ENCODE results near the gene PAK1. TPM values are rescaled to one million over a fixed set of nuclear protein-coding genes. Genes with fewer than 3 reads are reported as not detected.

PAK1 gene
- total and polyA plus RNA-seq, 2 donors (not counting 3 experiments of a cell fraction or from before 2014, with no cell fraction given): 5.6 to 12.9 TPM

- Histone ChIP-seq H2AFZ (ENCODE audit: low read depth, low read length) (no peak overlapping the region), H3K9ac (replicated peaks; ENCODE audit: extremely low read depth, insufficient read depth, low read length) (no peak overlapping the region), H3K9me1 (replicated peaks; ENCODE audit: control insufficient read depth, extremely low read depth, insufficient read depth, low read length) (no peaks in the 10 kb centered on the region), H3K36me3 (ENCODE audit: control insufficient read depth in 2 of 2, extremely low read depth in 1 of 2, insufficient read depth in 2 of 2, low read length in 2 of 2) (no peaks in the 10 kb centered on the region), H3K27ac (ENCODE audit: insufficient read depth, low read depth, low read length) (no peak overlapping the region), H3K4me1 (ENCODE audit: control insufficient read depth, extremely low read depth, insufficient read depth, low read length) (no peaks in the 10 kb centered on the region), H3K27me3 (ENCODE audit: control insufficient read depth in 2 of 2, insufficient read depth in 2 of 2, low read length in 2 of 2) (peaks cover 0 to 3% of the 10 kb centered on the region in 2 experiments), H3K4me2 (ENCODE audit: insufficient read depth, low read length) (no peak overlapping the region), H4K20me1 (replicated peaks; ENCODE audit: control insufficient read depth, extremely low read depth, insufficient read depth, low read length) (no peaks in the 10 kb centered on the region), H3K4me3 (replicated peaks in 1 of 3; ENCODE audit: insufficient read depth in 1 of 3, low read depth in 1 of 3, low read length in 3 of 3) (no peak overlapping the region), H3K79me2 (ENCODE audit: control insufficient read depth, insufficient read depth, low read length) (no peaks in the 10 kb centered on the region), H3K9me3 (replicated peaks; ENCODE audit: control insufficient read depth, insufficient read depth, low read length) (no peaks in the 10 kb centered on the region)
- DNase-seq (ENCODE audit: low read depth, low spot score): no peak
- intact Hi-C loops (cut with micrococcal nuclease): no loop called here
- ChIA-PET POLR2A (no interaction called here), CTCF (no interaction called here)
- BruUV-seq (replicated peaks): no TSS peak
- dilution Hi-C loops (cut with MboI; ENCODE audit: extremely low pct_ligation_motif_present, low sequenced_read_pairs): no loop called here
- no peak for FAIRE-seq
- TF ChIP-seq EZH2 (IDR thresholded peaks at IDR 0.05; ENCODE audit: borderline replicate concordance, low read depth, low read length, severe bottlenecking) (no peak), GATA2 (IDR thresholded peaks at IDR 0.05; ENCODE audit: insufficient read depth, insufficient read length, low read depth, low read length) (no peak)
Observed at GRCh38 chr11:77418155-77418970, 55.5 kb downstream of the PAK1 start.

DNA sequence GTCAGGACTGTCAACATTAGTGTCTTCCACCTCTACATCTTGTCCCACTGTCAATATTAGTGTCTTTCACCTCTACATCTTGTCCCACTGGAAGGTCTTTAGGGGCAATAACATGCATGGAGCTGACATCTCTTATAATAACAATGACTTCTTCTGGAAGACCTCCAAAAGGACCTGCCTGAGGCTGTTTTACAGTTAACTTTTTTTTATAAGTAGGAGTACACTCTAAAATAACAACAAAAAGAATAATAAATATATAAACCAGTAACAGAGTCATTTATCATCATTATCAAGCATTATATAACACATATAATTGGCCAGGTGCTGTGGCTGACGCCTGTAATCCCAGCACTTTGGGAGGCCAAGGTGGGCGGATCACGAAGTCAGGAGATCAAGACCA, 57.5 kb downstream of the PAK1 start:
- no peak for FAIRE-seq
- POLR2A ChIA-PET: no interaction called here
- H3K79me2 ChIP-seq (ENCODE audit: control insufficient read depth, insufficient read depth, low read length): no peaks in the 10 kb centered on the region

More for the DNA sequence above, 57.5 kb downstream of the PAK1 start:
- intact Hi-C loops (cut with micrococcal nuclease): no loop called here
- Histone ChIP-seq H2AFZ (ENCODE audit: low read depth, low read length) (no peak overlapping the region), H3K9me1 (replicated peaks; ENCODE audit: control insufficient read depth, extremely low read depth, insufficient read depth, low read length) (no peaks in the 10 kb centered on the region), H4K20me1 (replicated peaks; ENCODE audit: control insufficient read depth, extremely low read depth, insufficient read depth, low read length) (no peaks in the 10 kb centered on the region), H3K36me3 (ENCODE audit: control insufficient read depth in 2 of 2, extremely low read depth in 1 of 2, insufficient read depth in 2 of 2, low read length in 2 of 2) (no peaks in the 10 kb centered on the region), H3K4me2 (ENCODE audit: insufficient read depth, low read length) (no peak overlapping the region), H3K27ac (ENCODE audit: insufficient read depth, low read depth, low read length) (no peak overlapping the region), H3K27me3 (ENCODE audit: control insufficient read depth in 2 of 2, insufficient read depth in 2 of 2, low read length in 2 of 2) (peaks cover 0 to 3% of the 10 kb centered on the region in 2 experiments), H3K9ac (replicated peaks; ENCODE audit: extremely low read depth, insufficient read depth, low read length) (no peak overlapping the region), H3K4me1 (ENCODE audit: control insufficient read depth, extremely low read depth, insufficient read depth, low read length) (peaks cover 4% of the 10 kb centered on the region), H3K9me3 (replicated peaks; ENCODE audit: control insufficient read depth, insufficient read depth, low read length) (no peaks in the 10 kb centered on the region), H3K4me3 (replicated peaks in 1 of 3; ENCODE audit: insufficient read depth in 1 of 3, low read depth in 1 of 3, low read length in 3 of 3) (no peak overlapping the region)
- dilution Hi-C loops (cut with MboI; ENCODE audit: extremely low pct_ligation_motif_present, low sequenced_read_pairs): no loop called here
- CTCF ChIA-PET: interaction anchor here (0.6 kb wide), 1 partner anchor 10 kb away, joined by 4 read pairs; no protein-coding TSS in a partner anchor
- no peak for DNase-seq (ENCODE audit: low read depth, low spot score)
- BruUV-seq (replicated peaks): no TSS peak
- TF ChIP-seq FOS (IDR thresholded peaks at IDR 0.05; ENCODE audit: borderline replicate concordance, insufficient read depth, low read length): no peak
- no peak for TF ChIP-seq POLR2A (IDR thresholded peaks at IDR 0.05; ENCODE audit: low read depth, low read length)
- TF ChIP-seq EZH2 (IDR thresholded peaks at IDR 0.05; ENCODE audit: borderline replicate concordance, low read depth, low read length, severe bottlenecking): no peak
- TF ChIP-seq, protein P1, sequence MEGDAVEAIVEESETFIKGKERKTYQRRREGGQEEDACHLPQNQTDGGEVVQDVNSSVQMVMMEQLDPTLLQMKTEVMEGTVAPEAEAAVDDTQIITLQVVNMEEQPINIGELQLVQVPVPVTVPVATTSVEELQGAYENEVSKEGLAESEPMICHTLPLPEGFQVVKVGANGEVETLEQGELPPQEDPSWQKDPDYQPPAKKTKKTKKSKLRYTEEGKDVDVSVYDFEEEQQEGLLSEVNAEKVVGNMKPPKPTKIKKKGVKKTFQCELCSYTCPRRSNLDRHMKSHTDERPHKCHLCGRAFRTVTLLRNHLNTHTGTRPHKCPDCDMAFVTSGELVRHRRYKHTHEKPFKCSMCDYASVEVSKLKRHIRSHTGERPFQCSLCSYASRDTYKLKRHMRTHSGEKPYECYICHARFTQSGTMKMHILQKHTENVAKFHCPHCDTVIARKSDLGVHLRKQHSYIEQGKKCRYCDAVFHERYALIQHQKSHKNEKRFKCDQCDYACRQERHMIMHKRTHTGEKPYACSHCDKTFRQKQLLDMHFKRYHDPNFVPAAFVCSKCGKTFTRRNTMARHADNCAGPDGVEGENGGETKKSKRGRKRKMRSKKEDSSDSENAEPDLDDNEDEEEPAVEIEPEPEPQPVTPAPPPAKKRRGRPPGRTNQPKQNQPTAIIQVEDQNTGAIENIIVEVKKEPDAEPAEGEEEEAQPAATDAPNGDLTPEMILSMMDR (IDR thresholded peaks at IDR 0.05; ENCODE audit: extremely low read depth in 1 of 2, insufficient read depth in 1 of 2, low read depth in 1 of 2, low read length in 2 of 2): no peak
- TF ChIP-seq GATA2 (IDR thresholded peaks at IDR 0.05; ENCODE audit: insufficient read depth, insufficient read length, low read depth, low read length): no peak
- TF ChIP-seq POLR2AphosphoS5 (IDR thresholded peaks at IDR 0.05; ENCODE audit: insufficient read depth, low read depth, low read length): no peak

Data from endothelial cell of umbilical vein (primary cell).